ENCODE results near the gene NPNT.

The NPNT gene

GRCh38 chr4:105972946-105973621 is 77.8 kb downstream of the NPNT start:
- TF ChIP-seq GATA2 (IDR thresholded peaks at IDR 0.05; ENCODE audit: low read depth, low read length) (no peak), GATA3 (IDR thresholded peaks at IDR 0.05; ENCODE audit: low read depth, low read length) (no peak)

GRCh38 chr4:105976915-105977314 is 81.6 kb downstream of the NPNT start:
- TF ChIP-seq GATA3 (IDR thresholded peaks at IDR 0.05; ENCODE audit: low read depth, low read length) (no peak), GATA2 (IDR thresholded peaks at IDR 0.05; ENCODE audit: low read depth, low read length) (no peak)

- TF ChIP-seq GATA2 (IDR thresholded peaks at IDR 0.05; ENCODE audit: low read depth, low read length) (no peak), GATA3 (IDR thresholded peaks at IDR 0.05; ENCODE audit: low read depth, low read length) (no peak)
Observed at GRCh38 chr4:105978684-105979296, 83.5 kb downstream of the NPNT start.

- TF ChIP-seq GATA2 (IDR thresholded peaks at IDR 0.05; ENCODE audit: low read depth, low read length) (no peak), GATA3 (IDR thresholded peaks at IDR 0.05; ENCODE audit: low read depth, low read length) (no peak)
Observed at GRCh38 chr4:105979506-105979905, 84.2 kb downstream of the NPNT start.

- TF ChIP-seq GATA3 (IDR thresholded peaks at IDR 0.05; ENCODE audit: low read depth, low read length) (no peak), GATA2 (IDR thresholded peaks at IDR 0.05; ENCODE audit: low read depth, low read length) (no peak)
Observed at GRCh38 chr4:105988671-105989070, 93.4 kb downstream of the NPNT start.

GRCh38 chr4:105989485-105990242 is 94.4 kb downstream of the NPNT start:
- TF ChIP-seq GATA2 (IDR thresholded peaks at IDR 0.05; ENCODE audit: low read depth, low read length) (no peak), GATA3 (IDR thresholded peaks at IDR 0.05; ENCODE audit: low read depth, low read length) (no peak)

GRCh38 chr4:105990933-105991332 is 95.7 kb downstream of the NPNT start:
- TF ChIP-seq GATA3 (IDR thresholded peaks at IDR 0.05; ENCODE audit: low read depth, low read length) (no peak), GATA2 (IDR thresholded peaks at IDR 0.05; ENCODE audit: low read depth, low read length) (no peak)

- TF ChIP-seq GATA3 (IDR thresholded peaks at IDR 0.05; ENCODE audit: low read depth, low read length): no peak
- TF ChIP-seq GATA2 (IDR thresholded peaks at IDR 0.05; ENCODE audit: low read depth, low read length): no peak
Observed at GRCh38 chr4:105991726-105992125, 96.5 kb downstream of the NPNT start.

GRCh38 chr4:105992641-105993305 is 97.5 kb downstream of the NPNT start:
- TF ChIP-seq GATA3 (IDR thresholded peaks at IDR 0.05; ENCODE audit: low read depth, low read length) (no peak), GATA2 (IDR thresholded peaks at IDR 0.05; ENCODE audit: low read depth, low read length) (no peak)

GRCh38 chr4:105994061-105994460 is 98.8 kb downstream of the NPNT start:
- no peak for TF ChIP-seq GATA3 (IDR thresholded peaks at IDR 0.05; ENCODE audit: low read depth, low read length)

GRCh38 chr4:105994841-105995501 is 99.7 kb downstream of the NPNT start:
- TF ChIP-seq GATA3 (IDR thresholded peaks at IDR 0.05; ENCODE audit: low read depth, low read length) (no peak), GATA2 (IDR thresholded peaks at IDR 0.05; ENCODE audit: low read depth, low read length) (no peak)

- TF ChIP-seq GATA3 (IDR thresholded peaks at IDR 0.05; ENCODE audit: low read depth, low read length) (no peak), GATA2 (IDR thresholded peaks at IDR 0.05; ENCODE audit: low read depth, low read length) (no peak)
Observed at GRCh38 chr4:105996845-105997244, 101.6 kb downstream of the NPNT start.

GRCh38 chr4:105998171-105999063 is 103.1 kb downstream of the NPNT start:
- TF ChIP-seq GATA2 (IDR thresholded peaks at IDR 0.05; ENCODE audit: low read depth, low read length) (no peak), GATA3 (IDR thresholded peaks at IDR 0.05; ENCODE audit: low read depth, low read length) (no peak)
